Left ventricle myocardium inferior (tissue), 1 donor: Measurements from ENCODE around the gene KCMF1. TPM values are rescaled to one million over a fixed set of nuclear protein-coding genes. Genes with fewer than 3 reads are reported as not detected.

Experiments
- DNase-seq: peaks from one replicate; pipeline ENCODE4 v3.0.0-alpha.2; 2020
- H3K27ac ChIP-seq: fragments of 200-600 bp; replicated peaks from 2 replicates; pipeline ENCODE4 v1.8.0; 2021
- H3K27me3 ChIP-seq: fragments of 200-600 bp; 2 replicates; pipeline ENCODE4 v1.8.0; 2021; ENCODE audit warnings: low read depth
- H3K36me3 ChIP-seq: fragments of 200-600 bp; 2 replicates; pipeline ENCODE4 v1.8.0; 2021
- H3K4me1 ChIP-seq: fragments of 200-600 bp; 2 replicates; pipeline ENCODE4 v1.8.0; 2021
- H3K4me3 ChIP-seq: fragments of 200-600 bp; 2 replicates; pipeline ENCODE4 v1.8.0; 2021; ENCODE audit warnings: mild to moderate bottlenecking, moderate library complexity
- H3K9me3 ChIP-seq: fragments of 200-600 bp; replicated peaks from 2 replicates; pipeline ENCODE4 v1.8.0; 2021
- intact Hi-C: fragments of 100-400 bp; cut with micrococcal nuclease; formaldehyde crosslinking; loops from one replicate; pipeline ENCODE4 v1.11.0; 2022
- long read RNA-seq: library from polyadenylated mRNA; unstranded; transcript quantifications from one replicate; pipeline ENCODE4 v2.0.0, GENCODE V29; 2021
- total RNA-seq: library from RNA; stranded (reverse); fragmentation: NEBNext Ultra II Directional; extraction: Animal tissue kit (Norgen Biotek cat#: 25700); gene quantifications from one replicate; pipeline ENCODE4 v1.2.1, GENCODE V29; 2021
- TF ChIP-seq, protein P1 (sequence below): fragments of 200-600 bp; IDR thresholded peaks from 2 replicates; pipeline ENCODE4 v1.8.0; 2021; ENCODE audit warnings: antibody characterized with exemption, mild to moderate bottlenecking, borderline replicate concordance
- donor health status: DM: no; HTN: yes; CAD: no; lungs with severe emphysema.

KCMF1 gene
- total RNA-seq = 90.2 TPM
- long read RNA-seq, full-length matches to known transcripts = 85 of 101 reads
- long read RNA-seq, partial matches to known transcripts = 3 of 101 reads
- long read RNA-seq, other reads (novel, unspliced or antisense) = 13 of 101 reads

DNA sequence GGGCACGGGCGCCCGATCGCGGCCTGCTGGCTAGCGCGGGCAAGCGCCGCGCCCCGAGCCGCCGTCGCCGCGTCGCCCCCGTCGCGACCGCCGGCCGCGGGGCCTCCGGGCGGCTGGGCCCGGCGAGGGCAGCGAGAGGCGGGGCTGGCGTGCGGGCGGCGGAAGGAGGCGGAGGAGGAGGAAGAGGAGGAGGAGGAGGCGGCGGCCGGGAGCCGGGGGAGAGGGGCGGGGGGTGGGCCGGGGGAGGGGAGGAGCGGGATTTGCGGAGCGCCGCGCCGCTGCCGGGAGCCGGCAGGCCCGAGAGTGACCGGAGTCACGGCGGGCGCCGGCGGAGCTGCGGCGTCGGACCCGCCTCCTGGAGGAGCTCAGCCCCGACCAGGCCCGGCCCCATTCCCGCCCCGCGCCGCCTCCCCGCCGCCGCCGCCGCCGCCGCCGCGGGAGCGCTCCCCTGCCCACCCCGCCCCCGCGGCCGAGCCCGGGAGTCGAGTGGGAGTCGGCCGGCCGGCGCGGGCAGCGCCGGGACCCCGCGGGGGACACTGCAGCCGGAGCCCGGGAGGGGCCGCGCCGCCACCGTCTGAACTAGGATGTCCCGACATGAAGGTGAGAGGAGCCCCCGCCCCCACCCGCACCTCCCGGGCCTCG lies at the start of gene KCMF1:
Gene KCMF1, plus strand, starts transcription at position 294 of the 642 bp plus-strand sequence. Its CDS starts 291 bp downstream, at position 585.
- peak within 1 kb of the TSS; percentile 75 for H3K4me3 ChIP-seq
- peak within 1 kb of the TSS; percentile 99 for H3K27ac ChIP-seq
- peak; percentile 84 for DNase-seq
- peaks cover 10% of the 10 kb centered on the region for H3K36me3 ChIP-seq
- H3K27me3 ChIP-seq = no peaks in the 10 kb centered on the region
- TF ChIP-seq, protein P1, sequence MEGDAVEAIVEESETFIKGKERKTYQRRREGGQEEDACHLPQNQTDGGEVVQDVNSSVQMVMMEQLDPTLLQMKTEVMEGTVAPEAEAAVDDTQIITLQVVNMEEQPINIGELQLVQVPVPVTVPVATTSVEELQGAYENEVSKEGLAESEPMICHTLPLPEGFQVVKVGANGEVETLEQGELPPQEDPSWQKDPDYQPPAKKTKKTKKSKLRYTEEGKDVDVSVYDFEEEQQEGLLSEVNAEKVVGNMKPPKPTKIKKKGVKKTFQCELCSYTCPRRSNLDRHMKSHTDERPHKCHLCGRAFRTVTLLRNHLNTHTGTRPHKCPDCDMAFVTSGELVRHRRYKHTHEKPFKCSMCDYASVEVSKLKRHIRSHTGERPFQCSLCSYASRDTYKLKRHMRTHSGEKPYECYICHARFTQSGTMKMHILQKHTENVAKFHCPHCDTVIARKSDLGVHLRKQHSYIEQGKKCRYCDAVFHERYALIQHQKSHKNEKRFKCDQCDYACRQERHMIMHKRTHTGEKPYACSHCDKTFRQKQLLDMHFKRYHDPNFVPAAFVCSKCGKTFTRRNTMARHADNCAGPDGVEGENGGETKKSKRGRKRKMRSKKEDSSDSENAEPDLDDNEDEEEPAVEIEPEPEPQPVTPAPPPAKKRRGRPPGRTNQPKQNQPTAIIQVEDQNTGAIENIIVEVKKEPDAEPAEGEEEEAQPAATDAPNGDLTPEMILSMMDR = no peak
- no peaks in the 10 kb centered on the region for H3K9me3 ChIP-seq
- intact Hi-C loops = no loop called here
- H3K4me1 ChIP-seq = peaks cover 66% of the 10 kb centered on the region

DNA sequence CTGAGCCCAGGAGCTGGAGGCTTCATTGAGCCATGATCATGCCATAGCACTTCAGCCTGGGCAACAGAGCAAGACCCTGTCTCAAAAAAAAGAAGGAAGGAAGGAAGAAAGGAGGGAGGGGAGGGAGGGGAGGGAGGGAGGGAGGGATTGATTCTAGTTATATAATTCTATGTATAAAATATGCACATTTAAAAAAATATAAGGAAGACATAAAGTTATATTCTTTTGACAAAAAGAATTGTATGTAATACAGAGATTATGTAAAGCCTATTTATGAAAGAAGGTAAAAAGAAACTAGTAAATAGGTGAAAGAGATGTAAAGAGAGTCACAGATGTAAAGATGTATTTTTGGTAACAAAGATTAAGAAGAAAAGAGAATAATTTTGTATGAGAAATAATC lies 48.0 kb upstream of the KCMF1 start:
- H3K4me3 ChIP-seq = no peak overlapping the region
- peaks cover 42% of the 10 kb centered on the region for H3K4me1 ChIP-seq
- peak overlapping the region; percentile 85 for H3K27ac ChIP-seq
- no peaks in the 10 kb centered on the region for H3K9me3 ChIP-seq
- no peaks in the 10 kb centered on the region for H3K27me3 ChIP-seq
- intact Hi-C loops = no loop called here
- no peaks in the 10 kb centered on the region for H3K36me3 ChIP-seq
- TF ChIP-seq, protein P1 = no peak
- no peak for DNase-seq

DNA sequence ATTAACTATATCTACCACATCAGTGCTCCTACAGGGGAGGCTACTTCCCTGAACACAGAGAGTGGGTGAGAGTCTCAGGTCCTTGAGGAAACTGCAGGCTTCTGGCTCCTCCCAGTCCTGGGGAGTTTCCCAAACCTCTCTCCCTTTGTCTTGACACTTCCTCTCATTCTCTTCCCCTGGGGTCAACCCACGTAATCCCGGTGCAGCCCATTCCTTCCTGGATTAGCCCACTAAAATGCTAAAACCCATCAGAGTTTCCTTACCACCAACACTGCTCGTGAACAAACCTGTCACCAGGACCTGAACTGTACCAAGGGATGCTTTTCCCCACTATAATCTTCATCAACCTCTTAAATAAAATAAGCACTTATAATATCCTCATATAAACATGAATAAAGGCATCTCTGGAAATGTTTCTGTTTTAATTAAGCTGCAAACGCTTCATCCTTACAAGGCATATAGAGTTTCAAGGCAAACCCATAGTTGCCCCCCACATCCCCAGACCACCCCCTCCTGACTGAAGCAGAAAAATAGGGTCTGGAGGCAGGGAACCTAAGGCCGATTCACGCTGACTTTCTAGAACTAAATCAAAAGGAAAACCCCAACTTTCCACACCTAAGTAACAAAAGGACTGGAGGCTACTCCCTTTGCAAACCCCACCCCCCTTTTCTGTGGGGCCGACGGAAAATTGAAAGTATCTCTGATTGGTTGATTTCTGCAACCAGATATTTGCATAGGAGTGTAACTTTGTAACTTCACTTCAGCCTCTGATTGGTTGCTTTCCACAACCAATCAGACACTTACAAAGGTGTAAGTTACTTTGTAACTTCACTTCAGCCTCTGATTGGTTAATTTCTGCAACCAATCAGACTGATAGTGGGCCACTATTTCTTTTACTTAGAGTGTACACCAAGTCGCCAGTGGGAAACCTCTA lies 46.5 kb upstream of the KCMF1 start:
- Histone ChIP-seq H3K36me3 (no peaks in the 10 kb centered on the region), H3K4me3 (peak overlapping the region; percentile 32), H3K9me3 (no peaks in the 10 kb centered on the region), H3K27ac (peak overlapping the region; percentile 85), H3K4me1 (peaks cover 39% of the 10 kb centered on the region), H3K27me3 (no peaks in the 10 kb centered on the region)
- intact Hi-C loops = no loop called here
- DNase-seq = no peak
- TF ChIP-seq, protein P1 = no peak

DNA sequence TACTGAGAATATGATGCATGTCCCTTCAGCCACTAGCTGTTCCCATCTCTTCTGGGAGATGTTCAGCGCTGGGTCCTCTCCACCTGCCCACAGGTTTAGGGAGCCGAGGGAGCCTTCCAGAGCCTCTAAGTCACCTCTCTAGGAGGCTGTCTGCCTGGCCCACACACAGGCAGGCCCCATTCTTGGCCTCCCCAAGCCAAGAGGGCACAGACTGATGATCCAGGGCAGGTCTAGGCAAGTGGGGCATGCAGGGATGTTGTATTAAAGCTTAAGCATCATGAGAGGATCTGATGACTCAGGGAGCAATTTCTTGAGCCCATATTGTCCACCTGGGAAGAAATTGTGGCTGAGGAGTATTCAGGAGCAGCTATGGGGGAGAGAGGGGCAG lies 45.6 kb upstream of the KCMF1 start:
- no peak for DNase-seq
- peak overlapping the region; percentile 85 for H3K27ac ChIP-seq

DNA sequence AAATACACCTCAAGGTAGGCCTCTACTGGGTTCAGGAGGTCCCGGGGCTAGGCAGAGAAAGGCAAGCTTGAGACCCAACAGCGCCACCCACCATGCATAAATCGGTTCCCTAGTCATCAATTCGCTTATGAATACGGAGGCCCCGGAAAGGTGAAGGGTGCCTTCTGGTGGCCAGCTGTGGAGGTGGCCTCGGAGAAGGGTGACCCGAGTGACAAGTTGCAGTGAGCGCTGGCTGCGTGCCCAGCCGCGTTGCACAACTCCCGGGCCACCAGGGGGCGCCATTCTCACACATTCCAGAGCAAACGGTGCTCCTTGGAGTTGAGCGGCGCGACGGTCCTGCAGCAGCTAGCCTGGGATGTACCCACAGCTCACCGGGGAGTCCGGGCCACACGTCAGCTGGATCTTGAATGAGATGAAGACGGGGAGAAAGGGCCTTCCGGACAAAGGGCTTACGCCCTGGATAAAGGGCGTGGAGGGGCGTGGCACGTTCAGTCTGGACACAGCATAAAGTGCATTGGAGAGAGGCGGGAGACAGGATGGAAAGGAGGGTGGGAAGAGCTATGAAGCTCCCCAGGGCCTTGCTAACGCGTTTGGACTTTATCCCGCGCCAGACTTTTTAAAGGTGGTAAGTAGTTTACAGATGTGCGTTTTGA lies 45.1 kb upstream of the KCMF1 start:
- intact Hi-C loops = no loop called here
- DNase-seq = peak; percentile 96
- TF ChIP-seq, protein P1 = peak; percentile 97
- no peaks in the 10 kb centered on the region for H3K36me3 ChIP-seq
- no peaks in the 10 kb centered on the region for H3K9me3 ChIP-seq
- peak overlapping the region; percentile 58 for H3K4me3 ChIP-seq
- no peaks in the 10 kb centered on the region for H3K27me3 ChIP-seq
- peak overlapping the region; percentile 85 for H3K27ac ChIP-seq
- H3K4me1 ChIP-seq = peaks cover 28% of the 10 kb centered on the region

More for the DNA sequence above, 45.6 kb upstream of the KCMF1 start:
- Histone ChIP-seq H3K9me3 (no peaks in the 10 kb centered on the region), H3K27me3 (no peaks in the 10 kb centered on the region), H3K4me1 (peaks cover 31% of the 10 kb centered on the region), H3K36me3 (no peaks in the 10 kb centered on the region), H3K4me3 (peak overlapping the region; percentile 58)
- TF ChIP-seq, protein P1 = no peak
- intact Hi-C loops = no loop called here
